ENCODE data around the gene COL25A1.

DNA sequence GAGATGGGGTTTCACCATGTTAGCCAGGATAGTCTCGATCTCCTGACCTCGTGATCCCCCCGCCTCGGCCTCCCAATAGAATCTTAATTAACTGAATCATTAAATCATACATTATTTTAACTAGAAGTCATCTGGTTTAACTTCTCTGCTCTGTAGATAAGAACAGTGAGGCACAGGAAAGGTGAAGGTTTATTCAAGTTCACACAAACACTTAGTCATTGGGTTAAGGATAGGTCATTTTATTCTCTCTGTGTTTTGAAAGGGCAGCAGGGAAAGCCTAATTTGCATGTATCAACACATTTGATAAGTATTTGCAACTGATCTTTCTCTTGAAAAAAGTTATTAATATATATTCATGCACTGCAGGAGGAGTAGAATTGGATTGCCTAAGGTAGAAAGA, 538.5 kb downstream of the COL25A1 start:
- TF ChIP-seq, protein P1, sequence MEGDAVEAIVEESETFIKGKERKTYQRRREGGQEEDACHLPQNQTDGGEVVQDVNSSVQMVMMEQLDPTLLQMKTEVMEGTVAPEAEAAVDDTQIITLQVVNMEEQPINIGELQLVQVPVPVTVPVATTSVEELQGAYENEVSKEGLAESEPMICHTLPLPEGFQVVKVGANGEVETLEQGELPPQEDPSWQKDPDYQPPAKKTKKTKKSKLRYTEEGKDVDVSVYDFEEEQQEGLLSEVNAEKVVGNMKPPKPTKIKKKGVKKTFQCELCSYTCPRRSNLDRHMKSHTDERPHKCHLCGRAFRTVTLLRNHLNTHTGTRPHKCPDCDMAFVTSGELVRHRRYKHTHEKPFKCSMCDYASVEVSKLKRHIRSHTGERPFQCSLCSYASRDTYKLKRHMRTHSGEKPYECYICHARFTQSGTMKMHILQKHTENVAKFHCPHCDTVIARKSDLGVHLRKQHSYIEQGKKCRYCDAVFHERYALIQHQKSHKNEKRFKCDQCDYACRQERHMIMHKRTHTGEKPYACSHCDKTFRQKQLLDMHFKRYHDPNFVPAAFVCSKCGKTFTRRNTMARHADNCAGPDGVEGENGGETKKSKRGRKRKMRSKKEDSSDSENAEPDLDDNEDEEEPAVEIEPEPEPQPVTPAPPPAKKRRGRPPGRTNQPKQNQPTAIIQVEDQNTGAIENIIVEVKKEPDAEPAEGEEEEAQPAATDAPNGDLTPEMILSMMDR (IDR thresholded peaks at IDR 0.05), result no peak
- TF ChIP-seq POLR2AphosphoS5 (IDR thresholded peaks at IDR 0.05) (no peak), EP300 (IDR thresholded peaks at IDR 0.05) (no peak)

All from upper lobe of left lung (tissue), 4 donors.